Transverse colon (tissue), 3 donors: ENCODE measurements around the gene SPRY2.

Experiments used
- POLR2A ChIP-seq: fragments of 450-650 bp; IDR thresholded peaks from one replicate; pipeline ENCODE4 v1.6.1; 2016; ENCODE audit warnings: antibody characterized with exemption, mild to moderate bottlenecking, moderate library complexity
- TF ChIP-seq, protein P1 (sequence below), 5 experiments: fragments of 200-600 bp in 3 of 5; fragments of 450-650 bp in 2 of 5; sonication (generic) in 3 of 5; IDR thresholded peaks; 1 replicate in 2 of 5; 2 replicates in 3 of 5; pipeline ENCODE4 v1.5.1; 2016 to 2017; ENCODE audit warnings: antibody characterized with exemption in 5 of 5, inconsistent platforms in 3 of 5, mild to moderate bottlenecking in 2 of 5, moderate library complexity in 1 of 5

DNA sequence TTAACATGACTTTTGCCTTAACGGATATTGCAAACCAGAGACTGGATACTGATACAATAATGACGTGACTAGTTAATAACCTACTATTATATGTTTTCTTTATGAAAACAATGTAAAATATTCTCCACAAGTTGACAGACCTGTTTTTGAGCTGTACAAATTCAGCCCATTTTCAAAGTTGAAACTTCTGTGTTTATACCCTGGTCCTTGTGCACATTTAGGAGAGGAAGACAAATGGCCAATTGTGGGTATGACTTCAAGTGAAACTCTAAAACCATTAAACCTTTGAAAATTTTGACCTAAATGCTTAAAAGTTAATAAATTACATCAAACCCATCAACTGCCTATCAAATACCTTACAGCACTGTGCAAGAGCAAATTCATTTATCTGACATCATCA lies 8.9 kb downstream of the SPRY2 start:
- TF ChIP-seq, protein P1, sequence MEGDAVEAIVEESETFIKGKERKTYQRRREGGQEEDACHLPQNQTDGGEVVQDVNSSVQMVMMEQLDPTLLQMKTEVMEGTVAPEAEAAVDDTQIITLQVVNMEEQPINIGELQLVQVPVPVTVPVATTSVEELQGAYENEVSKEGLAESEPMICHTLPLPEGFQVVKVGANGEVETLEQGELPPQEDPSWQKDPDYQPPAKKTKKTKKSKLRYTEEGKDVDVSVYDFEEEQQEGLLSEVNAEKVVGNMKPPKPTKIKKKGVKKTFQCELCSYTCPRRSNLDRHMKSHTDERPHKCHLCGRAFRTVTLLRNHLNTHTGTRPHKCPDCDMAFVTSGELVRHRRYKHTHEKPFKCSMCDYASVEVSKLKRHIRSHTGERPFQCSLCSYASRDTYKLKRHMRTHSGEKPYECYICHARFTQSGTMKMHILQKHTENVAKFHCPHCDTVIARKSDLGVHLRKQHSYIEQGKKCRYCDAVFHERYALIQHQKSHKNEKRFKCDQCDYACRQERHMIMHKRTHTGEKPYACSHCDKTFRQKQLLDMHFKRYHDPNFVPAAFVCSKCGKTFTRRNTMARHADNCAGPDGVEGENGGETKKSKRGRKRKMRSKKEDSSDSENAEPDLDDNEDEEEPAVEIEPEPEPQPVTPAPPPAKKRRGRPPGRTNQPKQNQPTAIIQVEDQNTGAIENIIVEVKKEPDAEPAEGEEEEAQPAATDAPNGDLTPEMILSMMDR (IDR thresholded peaks at IDR 0.05), result no peak
- no peak for TF ChIP-seq POLR2A
